GM18909 (cell line): Measurements from ENCODE around the gene CCDC12.
"Not testable (repeated sequence)": the region's sequence is repeated elsewhere in the genome, so short reads cannot be mapped to it uniquely, and the experiment has no call there.

Experiments used
- ATAC-seq: cut with Tn5 transposase; IDR thresholded peaks from one replicate; pipeline ENCODE4 v1.9.1; 2021; ENCODE audit warnings: mild to moderate bottlenecking; ENCODE audit not compliant: unreplicated experiment, poor library complexity

Gene CCDC12

DNA sequence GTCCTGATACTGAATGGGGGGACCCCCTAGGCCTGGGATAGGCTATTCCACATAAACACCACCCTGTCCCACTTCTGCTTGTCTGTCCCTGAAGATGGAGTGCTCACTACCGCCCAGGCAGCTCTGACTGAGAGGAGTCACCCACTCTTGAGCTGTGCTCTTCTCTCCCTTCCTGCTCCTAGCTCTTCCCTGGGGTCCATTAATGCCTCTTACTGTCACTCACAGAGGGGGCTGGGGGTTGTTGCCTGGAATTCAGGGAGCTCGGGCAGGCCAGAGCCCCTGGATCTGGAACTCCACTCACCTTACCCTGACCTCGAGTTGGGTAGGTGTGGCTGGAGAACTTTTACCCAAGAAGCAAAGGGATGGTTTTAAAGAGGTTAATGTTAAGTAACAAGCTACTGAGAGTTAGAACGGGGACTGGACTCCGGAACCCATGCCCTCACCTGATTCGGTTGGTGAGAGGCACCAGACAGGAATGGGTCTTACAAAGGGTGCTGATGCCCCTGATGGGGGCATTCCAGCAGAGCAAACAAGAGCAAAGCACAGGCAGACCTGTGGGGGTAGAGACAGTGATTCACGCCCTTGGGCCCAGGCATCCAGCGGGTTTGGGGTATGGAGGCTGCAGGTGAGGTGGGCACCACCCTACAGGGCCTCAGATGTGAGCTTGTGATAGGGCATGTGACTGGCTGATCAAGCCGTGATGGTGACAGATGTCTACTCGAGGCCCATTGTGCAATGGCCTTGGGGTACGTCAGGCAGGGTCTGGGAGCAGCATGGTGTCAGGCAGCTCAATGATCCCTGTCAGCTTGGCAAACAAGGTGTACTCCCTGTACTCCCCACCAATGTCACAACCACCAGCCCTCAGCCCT is 8.3 kb upstream of the CCDC12 start:
- no peak for ATAC-seq

DNA sequence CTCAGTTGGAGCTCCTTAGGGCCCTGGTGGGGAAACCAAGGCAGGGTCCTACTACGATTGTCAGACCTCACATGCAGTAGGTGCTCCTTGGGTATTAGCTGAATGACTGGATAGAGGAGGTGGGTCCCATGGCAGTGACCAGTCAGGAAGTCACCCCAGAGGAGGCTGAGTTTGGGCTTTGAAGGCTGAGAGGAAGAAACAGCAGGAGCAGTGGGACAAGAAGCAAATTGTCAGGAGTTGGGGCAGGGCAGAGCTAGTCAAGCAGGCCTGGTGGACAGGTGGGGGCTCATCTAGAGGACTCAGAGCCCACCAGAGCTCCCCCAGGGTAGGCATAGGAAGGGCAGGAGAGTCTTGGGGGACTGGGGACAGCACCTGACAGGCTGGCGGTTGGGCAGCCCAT is 6.0 kb upstream of the CCDC12 start:
- ATAC-seq: no peak

- no peak for ATAC-seq
Observed at GRCh38 chr3:46981932-46982471, 5.5 kb upstream of the CCDC12 start.

- ATAC-seq: peak; percentile 15
Observed at GRCh38 chr3:46979958-46980497, 3.5 kb upstream of the CCDC12 start.

DNA sequence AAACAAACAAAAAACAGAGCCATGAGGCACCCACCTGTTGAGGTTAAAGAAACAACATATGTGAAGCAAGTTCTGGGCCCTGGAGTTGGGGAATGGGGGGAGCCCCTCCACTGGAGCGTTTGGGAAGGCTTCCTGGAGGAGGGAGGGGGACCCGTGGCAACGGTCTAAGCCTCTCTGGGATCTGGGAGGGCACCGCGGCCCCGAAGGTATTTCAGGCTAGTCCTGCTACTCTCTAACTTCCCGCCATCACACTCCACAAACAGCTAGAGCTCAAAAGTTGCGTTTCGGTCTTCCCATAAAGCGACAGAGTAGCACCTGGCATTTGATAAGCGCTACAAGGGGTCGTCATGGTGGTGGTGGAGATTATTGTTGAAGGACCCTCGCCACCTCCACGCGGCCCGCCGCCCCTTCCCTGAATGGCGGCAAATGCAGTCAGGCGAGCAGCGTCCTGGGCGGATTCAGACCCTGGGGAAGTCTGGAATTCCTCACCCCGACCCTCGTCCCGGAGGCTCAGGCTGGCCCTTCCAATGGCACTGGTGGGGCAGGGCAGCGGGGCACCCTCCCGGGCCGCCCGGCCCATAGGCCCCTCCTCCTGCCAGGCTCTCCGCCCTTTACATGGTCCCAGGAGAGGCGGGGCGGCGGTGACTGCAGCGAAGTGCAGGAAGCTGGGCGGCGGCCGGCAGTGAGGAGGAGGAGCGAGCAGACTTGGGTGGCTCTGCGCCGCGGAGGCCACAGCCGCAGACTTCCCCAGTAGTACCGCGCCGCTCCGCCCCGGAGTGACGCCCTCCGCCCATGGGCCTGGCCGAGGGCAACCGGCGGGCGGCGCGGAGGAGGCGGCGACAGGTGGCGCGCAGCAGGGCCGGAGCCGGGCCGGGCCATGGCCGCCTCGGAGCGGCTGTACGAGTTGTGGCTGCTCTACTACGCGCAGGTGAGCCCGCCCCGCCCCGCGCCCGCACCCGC is 2.7 kb upstream of the CCDC12 start, which contains the start of gene NBEAL2:
NBEAL2 (plus strand) TSS at position 682 of the 960 bp plus-strand sequence; CDS start at position 878, 196 bp downstream.
- ATAC-seq: peak; percentile 71

GRCh38 chr3:46978381-46978780 is 1.8 kb upstream of the CCDC12 start:
- no peak for ATAC-seq

GRCh38 chr3:46977811-46978195 is 1.3 kb upstream of the CCDC12 start:
- ATAC-seq: no peak

GRCh38 chr3:46974421-46975171 is 1.9 kb downstream of the CCDC12 start:
- ATAC-seq: no peak

DNA sequence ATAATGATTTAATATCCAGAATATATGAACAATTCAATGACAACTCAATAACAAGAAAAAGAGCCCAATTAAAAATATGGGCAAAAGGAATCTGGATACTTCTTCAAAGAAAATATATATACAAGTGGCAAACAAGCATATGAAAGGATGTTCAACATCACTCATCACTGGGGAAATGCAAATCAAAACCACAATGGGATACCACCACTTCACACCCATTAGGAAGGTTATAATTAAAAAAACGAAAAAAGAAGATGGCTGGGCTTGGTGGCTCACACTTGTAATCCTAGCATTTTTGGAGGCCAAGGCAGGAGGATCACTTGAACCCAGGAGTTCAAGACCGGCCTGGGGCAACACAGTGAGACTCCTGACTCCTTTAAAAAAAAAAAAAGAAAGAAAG is 4.1 kb downstream of the CCDC12 start:
- ATAC-seq: no peak

- no peak for ATAC-seq
Observed at GRCh38 chr3:46971742-46972141, 4.8 kb downstream of the CCDC12 start.

- no peak for ATAC-seq
Observed at GRCh38 chr3:46971151-46971550, 5.4 kb downstream of the CCDC12 start.

- no peak for ATAC-seq
Observed at GRCh38 chr3:46970391-46971091, 6.0 kb downstream of the CCDC12 start.

DNA sequence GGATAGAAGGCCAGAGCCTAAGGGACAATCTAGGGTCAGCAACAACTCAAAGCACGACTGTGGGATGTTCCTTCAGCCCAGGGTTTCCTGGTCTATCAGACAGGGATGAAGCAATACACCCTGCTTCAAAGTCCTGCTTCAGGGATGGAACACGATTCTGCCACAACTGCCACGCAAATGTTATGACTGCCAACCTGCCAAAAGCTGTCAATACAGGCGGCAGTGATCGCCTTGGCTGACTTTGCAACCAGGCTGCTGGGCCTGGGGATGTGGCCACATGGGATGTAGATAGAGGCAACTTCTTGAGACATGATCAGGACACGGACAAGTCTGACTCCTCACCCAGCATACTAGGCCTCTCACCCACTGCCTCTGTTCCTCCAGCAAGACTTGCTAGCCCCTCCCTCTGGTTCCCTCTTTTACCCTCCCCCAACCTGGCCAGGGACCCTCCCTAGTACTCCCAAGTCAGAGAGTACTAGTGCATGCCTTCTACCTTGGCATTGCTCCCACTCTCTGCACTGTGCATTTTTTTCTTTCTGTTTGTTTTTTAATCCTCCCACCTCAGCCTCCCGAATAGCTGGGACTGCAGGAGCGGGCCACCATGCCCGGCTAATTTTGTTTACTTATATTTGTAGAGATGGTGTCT is 7.6 kb downstream of the CCDC12 start:
- no peak for ATAC-seq

DNA sequence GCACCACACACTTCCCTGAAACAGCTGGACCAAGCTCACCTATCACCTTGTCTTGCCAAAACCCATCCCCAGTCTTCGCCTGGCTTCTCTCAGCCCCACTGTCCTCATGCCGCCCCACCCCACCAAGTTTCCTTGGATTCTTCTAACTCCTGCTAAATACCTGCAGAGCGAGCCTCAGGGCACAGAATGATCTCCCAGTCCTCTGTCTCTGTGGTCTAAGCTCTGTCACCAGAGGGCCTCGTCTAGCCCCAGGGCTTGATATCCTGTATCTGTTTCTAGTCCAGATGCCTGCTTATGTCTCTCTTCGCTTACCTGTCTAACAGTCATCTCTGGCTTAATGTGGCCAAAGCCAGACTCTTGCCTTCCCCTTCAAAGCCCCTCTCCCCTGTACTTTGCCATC is 9.7 kb downstream of the CCDC12 start:
- ATAC-seq: no peak

DNA sequence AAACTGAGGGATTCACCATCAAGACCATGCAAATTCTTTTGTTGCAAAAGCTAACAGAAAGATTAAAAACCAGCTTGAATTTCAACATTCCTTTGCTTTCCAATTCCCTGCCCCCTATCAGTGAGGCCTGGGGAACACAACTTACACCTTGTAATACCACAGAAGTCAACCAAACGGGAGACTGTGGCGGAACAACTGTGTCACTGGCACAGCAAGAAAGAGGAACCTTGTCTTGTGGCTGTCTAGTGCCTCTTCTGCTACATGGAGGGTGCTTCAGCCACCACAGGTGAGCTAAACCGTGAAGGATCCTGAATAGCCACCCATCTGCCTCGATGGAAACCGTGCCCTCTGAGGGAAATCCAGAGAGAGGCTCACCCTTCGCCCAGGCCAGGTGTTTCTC is 11.4 kb downstream of the CCDC12 start:
- ATAC-seq: no peak

DNA sequence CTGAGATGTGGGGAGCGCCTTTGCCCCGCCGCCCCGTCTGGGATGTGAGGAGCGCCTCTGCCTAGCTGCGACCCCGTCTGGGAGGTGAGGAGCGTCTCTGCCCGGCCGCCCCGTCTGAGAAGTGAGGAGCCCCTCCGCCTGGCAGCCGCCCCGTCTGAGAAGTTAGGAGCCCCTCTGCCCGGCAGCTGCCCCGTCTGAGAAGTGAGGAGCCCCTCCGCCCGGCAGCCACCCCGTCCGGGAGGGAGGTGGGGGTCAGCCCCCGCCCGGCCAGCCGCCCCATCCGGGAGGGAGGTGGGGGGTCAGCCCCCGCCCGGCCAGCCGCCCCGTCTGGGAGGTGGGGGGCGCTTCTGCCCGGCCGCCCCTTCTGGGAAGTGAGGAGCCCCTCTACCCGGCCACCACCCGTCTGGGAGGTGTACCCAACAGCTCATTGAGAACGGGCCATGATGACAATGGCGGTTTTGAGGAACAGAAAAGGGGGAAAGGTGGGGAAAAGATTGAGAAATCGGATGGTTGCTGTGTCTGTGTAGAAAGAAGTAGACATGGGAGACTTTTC is 12.4 kb downstream of the CCDC12 start:
- not testable (repeated sequence) for ATAC-seq

DNA sequence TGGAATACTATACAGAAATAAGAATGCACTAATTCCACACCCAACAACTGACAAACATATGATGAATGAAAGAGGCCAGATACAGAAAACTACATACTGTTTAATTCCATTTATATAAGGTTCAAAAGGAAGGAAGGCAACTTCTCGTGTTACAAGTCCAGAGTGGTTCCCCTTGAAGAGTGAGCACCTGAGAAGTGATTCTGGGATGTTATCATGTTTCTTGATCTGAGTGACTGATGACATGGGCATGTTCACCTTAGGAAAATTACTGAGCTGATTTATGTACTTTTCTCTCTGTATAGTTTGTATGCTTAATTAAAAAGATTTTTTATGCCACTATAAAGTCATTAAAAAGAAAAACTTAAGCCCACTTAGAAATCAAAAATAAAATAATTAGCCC is 13.6 kb downstream of the CCDC12 start:
- no peak for ATAC-seq

DNA sequence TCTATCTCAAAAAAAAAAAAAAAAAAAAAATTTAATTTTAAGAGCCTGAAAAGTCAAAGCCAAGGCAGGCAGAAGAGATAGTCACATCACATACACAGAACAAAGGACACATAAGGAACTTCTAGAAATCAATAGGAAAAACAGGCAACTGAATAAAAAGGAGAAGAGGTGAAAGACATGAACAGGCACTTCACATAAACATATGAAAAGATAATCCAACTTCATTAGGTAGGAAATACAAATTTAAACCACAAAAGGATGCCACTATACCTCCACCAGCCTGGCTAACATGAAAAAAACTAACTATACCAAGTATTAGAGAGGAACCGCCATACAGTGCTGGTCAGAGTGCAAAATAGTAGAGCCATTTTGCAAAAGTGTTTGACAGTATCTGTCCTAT is 14.1 kb downstream of the CCDC12 start:
- ATAC-seq: no peak
